ENCODE measurements around the gene LHFPL2.

LHFPL2 gene

DNA sequence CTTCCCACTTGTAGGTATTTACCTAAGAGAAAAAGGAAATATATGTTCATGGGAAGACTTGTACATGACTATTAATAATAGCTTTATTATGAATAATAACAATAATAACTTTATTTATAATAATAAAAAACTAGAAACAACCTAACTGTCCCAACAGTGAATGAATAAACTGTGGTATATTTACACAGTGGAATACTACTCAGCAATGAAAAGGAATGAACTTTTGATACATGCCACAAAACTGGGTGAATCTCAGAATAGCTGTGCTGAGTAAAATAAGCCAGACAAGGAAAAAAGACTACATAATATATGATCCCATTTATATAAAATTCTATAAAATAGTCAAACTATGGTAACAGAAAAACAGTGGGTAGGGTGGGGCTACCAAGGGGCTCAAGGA lies 199.5 kb downstream of the LHFPL2 start:
- DNase-seq (ENCODE audit: low spot score) = no peak

DNA sequence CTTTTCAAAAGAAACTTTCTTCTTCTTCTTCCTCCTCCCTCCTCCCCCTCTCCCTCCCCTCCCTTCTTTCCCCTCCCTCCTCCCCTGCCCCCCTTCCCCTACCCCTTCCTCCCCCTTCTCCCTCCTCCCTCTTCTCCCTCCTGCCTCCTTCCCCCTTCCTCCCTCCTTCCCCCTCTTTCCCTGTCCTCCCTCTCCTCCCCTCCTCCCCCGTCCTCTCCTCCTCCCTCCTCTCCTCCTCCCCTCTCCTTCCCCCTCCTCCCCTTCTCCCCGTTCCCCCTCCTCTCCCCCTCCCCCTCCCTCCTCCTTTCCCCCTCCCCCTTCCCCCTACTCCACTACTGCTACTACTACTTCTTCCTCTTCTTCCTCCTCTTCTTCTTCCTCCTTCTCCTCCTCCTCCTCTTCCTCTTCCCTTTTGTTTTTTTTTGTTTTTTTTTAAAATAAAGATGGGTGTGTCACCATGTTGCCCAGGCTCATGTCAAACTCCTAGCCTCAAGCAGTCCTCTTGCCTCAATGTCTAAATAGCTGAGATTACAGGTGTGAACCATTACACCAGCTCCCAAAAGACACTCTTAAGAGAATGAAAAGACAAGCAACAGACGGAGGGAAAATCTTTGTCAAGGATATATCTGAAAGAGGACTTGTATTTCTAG lies 200.7 kb downstream of the LHFPL2 start:
- DNase-seq (ENCODE audit: low spot score) = no peak

Data from cerebellar cortex (tissue), 1 donor.